Naive thymus-derived CD4-positive, alpha-beta T cell (primary cell): ENCODE data around the gene MAFG. TPM values are rescaled to one million over a fixed set of nuclear protein-coding genes. Genes with fewer than 3 reads are reported as not detected.

ENCODE experiments used
- ATAC-seq: fragments of 150-1000 bp; cut with Tn5 transposase; 2 replicates; pipeline ENCODE4 v1.10.0; 2021; ENCODE audit warnings: mild to moderate bottlenecking, moderate library complexity
- CTCF ChIA-PET: fragments of 350-600 bp; sonication (Branson Sonifier 250); formaldehyde crosslinking; loops from one replicate; lab custom pipeline; 2021; ENCODE audit warnings: antibody characterized with exemption; lab: Charles Lee
- POLR2A ChIA-PET: fragments of 350-600 bp; sonication (Branson Sonifier 250); formaldehyde crosslinking; loops from one replicate; lab custom pipeline; 2021; ENCODE audit warnings: antibody characterized with exemption, inconsistent platforms; lab: Charles Lee
- DNase-seq, 9 donors: peaks; one replicate each; pipeline versions ENCODE4 v3.0.0 to v3.0.0-alpha.2; 2020 to 2022; ENCODE audit warnings: mixed read lengths in 1 of 9
- H3K27ac ChIP-seq: one replicate; pipeline ENCODE4 v1.7.0; 2013; ENCODE audit warnings: mild to moderate bottlenecking, low read depth, low read length, moderate library complexity
- H3K27me3 ChIP-seq, 2 donors: one replicate each; pipeline ENCODE4 v1.7.0; 2013; ENCODE audit warnings: low read length in 2 of 2, mild to moderate bottlenecking in 2 of 2, moderate library complexity in 2 of 2; ENCODE audit not compliant: control insufficient read depth in 2 of 2, insufficient read depth in 2 of 2
- H3K36me3 ChIP-seq, 3 experiments: 1 replicate in 2 of 3; 2 replicates in 1 of 3; pipeline ENCODE4 v1.7.0; 2013; ENCODE audit warnings: low read length in 3 of 3, mild to moderate bottlenecking in 3 of 3, moderate library complexity in 1 of 3; ENCODE audit not compliant: insufficient read depth in 3 of 3, control insufficient read depth in 2 of 3
- H3K4me1 ChIP-seq, 2 donors: one replicate each; pipeline ENCODE4 v1.7.0; 2013; ENCODE audit warnings: low read length in 2 of 2, mild to moderate bottlenecking in 2 of 2, moderate library complexity in 1 of 2; ENCODE audit not compliant: control insufficient read depth in 2 of 2, insufficient read depth in 2 of 2
- H3K4me3 ChIP-seq: 2 replicates; pipeline ENCODE4 v1.7.0; 2013; ENCODE audit warnings: mild to moderate bottlenecking, low read length
- H3K9me3 ChIP-seq, 3 experiments: 1 replicate in 2 of 3; 2 replicates in 1 of 3; pipeline ENCODE4 v1.7.0; 2013; ENCODE audit warnings: low read length in 3 of 3; ENCODE audit not compliant: control insufficient read depth in 2 of 3
- H3K27ac Mint-ChIP-seq, 9 donors: one replicate each; pipeline ENCODE4 v1.8.0; 2020 to 2022; ENCODE audit warnings: mixed read lengths in 9 of 9, mild to moderate bottlenecking in 8 of 9, moderate library complexity in 5 of 9, inconsistent platforms in 2 of 9
- H3K27me3 Mint-ChIP-seq, 5 donors: one replicate each; pipeline ENCODE4 v1.8.0; 2021 to 2022; ENCODE audit warnings: mixed read lengths in 5 of 5, mild to moderate bottlenecking in 1 of 5
- H3K36me3 Mint-ChIP-seq, 5 donors: one replicate each; pipeline ENCODE4 v1.8.0; 2020 to 2022; ENCODE audit warnings: mixed read lengths in 5 of 5, mild to moderate bottlenecking in 3 of 5, inconsistent platforms in 1 of 5
- H3K4me1 Mint-ChIP-seq, 7 donors: one replicate each; pipeline ENCODE4 v1.8.0; 2020 to 2022; ENCODE audit warnings: mixed read lengths in 7 of 7, mild to moderate bottlenecking in 3 of 7, inconsistent platforms in 1 of 7
- H3K4me3 Mint-ChIP-seq, 10 donors: one replicate each; pipeline ENCODE4 v1.8.0; 2020 to 2022; ENCODE audit warnings: mild to moderate bottlenecking in 10 of 10, mixed read lengths in 10 of 10, moderate library complexity in 6 of 10, inconsistent platforms in 2 of 10
- H3K9me3 Mint-ChIP-seq, 11 donors: one replicate each; pipeline ENCODE4 v1.8.0; 2020 to 2022; ENCODE audit warnings: mixed read lengths in 11 of 11, mild to moderate bottlenecking in 4 of 11, inconsistent platforms in 1 of 11, moderate library complexity in 1 of 11
- intact Hi-C, 2 donors: fragments of 100-400 bp; cut with micrococcal nuclease; formaldehyde crosslinking; loops; one replicate each; pipeline ENCODE4 v1.15.1; 2023
- polyA plus RNA-seq, 2 donors: library from polyadenylated mRNA; unstranded; fragments of 300-500 nt; fragmentation: Illumina TruSeq; gene quantifications; one replicate each; pipeline ENCODE4 v1.2.3, GENCODE V29; 2021
- total RNA-seq, 6 experiments: library from RNA in 5 of 6; stranded (reverse) in 5 of 6; gene quantifications; 1 replicate in 5 of 6; 2 replicates in 1 of 6; pipeline ENCODE4 v1.2.3 and lab custom pipeline; 2021 to 2026

The MAFG gene
- total and polyA plus RNA-seq, 7 experiments from 2014 or later, result 2.4 to 28.1 (median 16.0) TPM

DNA sequence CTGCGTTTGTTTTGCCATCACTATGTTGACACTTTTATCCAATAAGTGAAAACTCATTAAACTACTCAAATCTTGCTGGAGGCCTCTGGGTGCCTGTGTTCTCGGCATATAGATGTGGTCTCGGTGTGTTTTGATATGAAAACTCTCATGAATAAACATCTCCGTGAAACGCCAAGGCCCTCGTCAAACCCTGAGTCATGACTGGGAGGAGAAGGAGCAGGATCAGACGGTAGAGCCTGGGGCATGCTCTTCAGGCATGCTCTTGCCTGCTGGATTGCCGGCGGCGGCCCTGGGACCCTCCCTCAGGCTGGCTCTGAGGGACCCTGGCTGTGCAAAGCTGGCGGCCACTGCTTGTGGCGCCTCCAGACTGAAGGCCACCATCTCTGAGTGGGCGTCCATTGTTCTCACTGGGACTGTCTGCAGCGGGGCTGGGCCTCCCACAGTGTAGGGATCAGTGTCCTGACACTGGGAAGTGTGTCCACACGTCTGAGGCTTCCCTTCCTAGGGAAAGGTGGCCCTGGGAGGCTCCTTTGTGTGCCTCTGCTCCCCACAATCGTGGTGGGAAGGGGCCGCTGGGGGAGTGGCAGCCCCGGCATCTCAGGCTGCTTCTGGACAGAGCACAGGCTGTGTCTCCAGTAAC is 27.2 kb downstream of the MAFG start:
- Histone ChIP-seq H3K4me1 (no peaks in the 10 kb centered on the region), H3K9me3 (no peaks in the 10 kb centered on the region), H3K36me3 (peaks cover 0 to 58% (median 12%) of the 10 kb centered on the region in 3 experiments), H3K27me3 (peaks cover 0 to 4% of the 10 kb centered on the region in 2 donors), H3K27ac (no peak overlapping the region), H3K4me3 (no peak overlapping the region)
- POLR2A ChIA-PET, result no interaction called here
- CTCF ChIA-PET, result no interaction called here
- peak overlapping the region in 1 of 9 donors; percentile 54 for H3K27ac Mint-ChIP-seq
- peaks cover 8 to 18% (median 8%) of the 10 kb centered on the region in 5 donors for H3K27me3 Mint-ChIP-seq
- no peaks in the 10 kb centered on the region for H3K9me3 Mint-ChIP-seq
- peak overlapping the region in 3 of 10 donors; percentile 47 to 70 (median 55) for H3K4me3 Mint-ChIP-seq
- H3K36me3 Mint-ChIP-seq, result peaks cover 5 to 28% (median 17%) of the 10 kb centered on the region in 5 donors
- no peak for ATAC-seq
- DNase-seq, result no peak
- intact Hi-C loops, result no loop called here
- H3K4me1 Mint-ChIP-seq, result peaks cover 0 to 10% (median 8%) of the 10 kb centered on the region in 7 donors

GRCh38 chr17:81899514-81900166 is 27.9 kb downstream of the MAFG start:
- H3K27ac ChIP-seq, result no peak overlapping the region
- peaks cover 0 to 54% (median 14%) of the 10 kb centered on the region in 3 experiments for H3K36me3 ChIP-seq
- Mint-ChIP-seq H3K27me3 (peaks cover 8 to 18% (median 8%) of the 10 kb centered on the region in 5 donors), H3K4me3 (no peak overlapping the region), H3K27ac (no peak overlapping the region), H3K36me3 (peaks cover 5 to 31% (median 17%) of the 10 kb centered on the region in 5 donors), H3K4me1 (peaks cover 0 to 10% (median 8%) of the 10 kb centered on the region in 7 donors), H3K9me3 (no peaks in the 10 kb centered on the region)
- no peak overlapping the region for H3K4me3 ChIP-seq
- ChIA-PET CTCF (no interaction called here), POLR2A (no interaction called here)
- DNase-seq (no peak), ATAC-seq (no peak)
- H3K9me3 ChIP-seq, result no peaks in the 10 kb centered on the region
- H3K27me3 ChIP-seq, result peaks cover 0 to 4% of the 10 kb centered on the region in 2 donors
- intact Hi-C loops, result no loop called here
- H3K4me1 ChIP-seq, result no peaks in the 10 kb centered on the region

DNA sequence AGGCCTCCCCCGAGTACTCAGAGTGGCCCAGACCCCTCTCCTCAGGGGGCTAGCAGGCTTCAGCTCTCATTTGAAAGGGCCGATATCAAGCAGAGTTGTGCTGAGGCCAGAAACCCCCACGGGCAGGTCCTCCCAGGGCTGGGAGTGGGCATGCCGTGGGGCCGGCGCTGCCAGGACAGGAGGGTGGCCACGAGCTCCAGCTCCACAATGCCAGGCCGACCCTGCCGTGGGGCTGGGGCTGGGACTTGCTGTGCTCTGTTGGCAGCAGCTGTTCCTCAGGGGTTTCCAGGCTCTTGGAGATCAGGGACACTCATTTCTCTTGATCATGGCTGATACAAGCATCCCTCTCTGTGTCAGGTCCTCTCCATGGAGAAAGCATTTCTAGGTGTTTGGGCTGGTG is 28.6 kb downstream of the MAFG start:
- Mint-ChIP-seq H3K27ac (no peak overlapping the region), H3K4me3 (no peak overlapping the region), H3K9me3 (no peaks in the 10 kb centered on the region), H3K36me3 (peaks cover 5 to 31% (median 17%) of the 10 kb centered on the region in 5 donors), H3K4me1 (peaks cover 0 to 10% (median 8%) of the 10 kb centered on the region in 7 donors), H3K27me3 (peaks cover 8 to 18% (median 8%) of the 10 kb centered on the region in 5 donors)
- Histone ChIP-seq H3K4me1 (no peaks in the 10 kb centered on the region), H3K4me3 (no peak overlapping the region), H3K36me3 (peaks cover 0 to 49% (median 14%) of the 10 kb centered on the region in 3 experiments), H3K27me3 (peaks cover 0 to 4% of the 10 kb centered on the region in 2 donors), H3K27ac (no peak overlapping the region), H3K9me3 (no peaks in the 10 kb centered on the region)
- CTCF ChIA-PET, result no interaction called here
- ATAC-seq (no peak), DNase-seq (no peak)
- POLR2A ChIA-PET, result no interaction called here
- intact Hi-C loops, result no loop called here

DNA sequence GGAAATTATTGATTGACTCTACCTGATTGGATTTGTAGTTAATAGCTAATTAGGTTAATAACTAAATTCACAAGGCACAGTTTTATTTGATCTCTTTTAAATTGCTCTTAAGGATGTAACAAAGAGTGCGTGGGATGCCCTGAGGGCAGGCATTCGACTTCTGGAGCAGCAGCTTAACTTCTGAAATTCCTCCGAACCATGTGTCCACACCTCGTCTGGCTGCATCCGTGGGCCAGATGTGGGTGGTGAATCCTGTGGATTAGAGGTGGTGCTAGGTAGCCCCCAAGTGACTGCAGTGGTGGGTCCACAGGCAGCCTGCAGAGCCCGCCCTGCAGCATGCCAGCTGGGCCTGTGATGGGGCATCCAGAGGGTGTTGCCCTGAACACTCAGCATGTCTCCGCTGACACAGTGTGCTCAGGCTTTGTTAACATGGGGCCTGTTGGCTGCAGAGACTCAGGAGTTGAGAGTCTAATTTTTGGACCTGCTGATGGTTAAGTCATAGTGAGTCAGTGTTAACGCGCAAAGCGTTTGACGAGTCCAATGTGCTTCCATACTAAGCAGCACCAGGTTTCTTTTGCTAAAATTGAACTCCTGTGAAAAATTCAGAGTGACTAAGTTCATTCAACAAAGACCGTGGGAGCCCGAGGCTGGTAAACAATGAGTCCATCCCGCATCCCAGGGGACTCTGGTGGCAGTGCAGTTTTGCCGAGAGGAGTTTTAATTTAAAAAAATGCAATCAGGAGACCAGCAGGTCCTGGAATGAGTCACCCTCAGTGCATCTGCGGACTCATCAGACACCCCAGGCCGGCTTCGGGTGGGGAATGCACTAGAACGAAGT is 29.3 kb downstream of the MAFG start:
- Histone ChIP-seq H3K27me3 (peaks cover 0 to 4% of the 10 kb centered on the region in 2 donors), H3K4me1 (no peaks in the 10 kb centered on the region), H3K36me3 (peaks cover 0 to 49% (median 14%) of the 10 kb centered on the region in 3 experiments), H3K4me3 (no peak overlapping the region), H3K27ac (no peak overlapping the region), H3K9me3 (no peaks in the 10 kb centered on the region)
- DNase-seq (no peak), ATAC-seq (no peak)
- Mint-ChIP-seq H3K4me3 (peak overlapping the region in 1 of 10 donors; percentile 25), H3K27me3 (peaks cover 8 to 18% (median 8%) of the 10 kb centered on the region in 5 donors), H3K4me1 (peaks cover 0 to 10% (median 8%) of the 10 kb centered on the region in 7 donors), H3K27ac (no peak overlapping the region), H3K36me3 (peaks cover 5 to 31% (median 17%) of the 10 kb centered on the region in 5 donors), H3K9me3 (no peaks in the 10 kb centered on the region)
- ChIA-PET POLR2A (no interaction called here), CTCF (no interaction called here)
- intact Hi-C loops, result no loop called here

GRCh38 chr17:81895400-81895799 is 32.1 kb downstream of the MAFG start:
- Mint-ChIP-seq H3K9me3 (no peaks in the 10 kb centered on the region), H3K36me3 (peaks cover 5 to 26% (median 14%) of the 10 kb centered on the region in 5 donors), H3K27ac (no peak overlapping the region), H3K27me3 (peaks cover 0 to 7% (median 0%) of the 10 kb centered on the region in 5 donors), H3K4me1 (peaks cover 0 to 12% (median 7%) of the 10 kb centered on the region in 7 donors), H3K4me3 (no peak overlapping the region)
- Histone ChIP-seq H3K36me3 (peaks cover 0 to 47% (median 14%) of the 10 kb centered on the region in 3 experiments), H3K4me1 (peaks cover 9 to 12% of the 10 kb centered on the region in 2 donors), H3K9me3 (no peaks in the 10 kb centered on the region), H3K27ac (no peak overlapping the region), H3K4me3 (no peak overlapping the region), H3K27me3 (no peaks in the 10 kb centered on the region)
- intact Hi-C loops, result no loop called here
- ATAC-seq (no peak), DNase-seq (no peak)
- CTCF ChIA-PET, result no interaction called here
- POLR2A ChIA-PET, result interaction anchor here (1.2 kb wide), 1 partner anchor 29 kb away, joined by 3 read pairs; no protein-coding TSS in a partner anchor

DNA sequence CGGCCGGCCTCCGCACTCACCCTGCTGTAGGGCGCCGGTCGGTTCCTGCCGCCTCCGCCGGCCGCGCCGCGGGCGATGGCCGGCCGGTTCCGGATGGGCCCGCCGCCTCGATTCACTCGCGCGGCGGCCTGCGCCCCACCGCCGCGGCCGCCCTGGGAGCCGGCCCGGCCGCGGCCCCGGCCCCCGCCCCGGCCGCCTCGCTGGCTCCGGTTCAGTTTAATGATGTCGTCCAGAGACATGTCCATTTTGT is 36.3 kb downstream of the MAFG start:
- intact Hi-C loops, result loop anchor here (1.0 to 5.0 kb wide), 8 partner anchors 20 to 131 kb away; partner anchors contain the start of genes ARHGDIA (in 2 of the 2), PCYT2 (in 2 of the 2), CENPX (in 1 of the 2) and MAFG (in 1 of the 2)
- ChIA-PET CTCF (no interaction called here), POLR2A (interaction anchor here (0.7 to 5.2 kb wide), 8 partner anchors 13 to 367 kb away, joined by 3 to 26 read pairs (median 4); partner anchors contain the start of genes ARL16, HGS and SIRT7)
- Mint-ChIP-seq H3K27me3 (no peaks in the 10 kb centered on the region), H3K36me3 (peaks cover 9 to 26% (median 14%) of the 10 kb centered on the region in 5 donors), H3K27ac (peak overlapping the region; percentile 84 to 99 (median 97)), H3K9me3 (peaks cover 0 to 1% (median 0%) of the 10 kb centered on the region in 11 donors), H3K4me1 (peaks cover 0 to 32% (median 18%) of the 10 kb centered on the region in 7 donors), H3K4me3 (peak overlapping the region; percentile 87 to 98 (median 94))
- Histone ChIP-seq H3K27me3 (no peaks in the 10 kb centered on the region), H3K4me1 (peaks cover 16 to 20% of the 10 kb centered on the region in 2 donors), H3K4me3 (peak overlapping the region; percentile 79), H3K36me3 (peaks cover 11 to 51% (median 24%) of the 10 kb centered on the region in 3 experiments), H3K9me3 (no peaks in the 10 kb centered on the region), H3K27ac (peak overlapping the region; percentile 82)
- DNase-seq (peak in 1 of 9 donors; percentile 38), ATAC-seq (peak; percentile 11)
